Stimulated activated CD4-positive, alpha-beta T cell treated with anti-CD3 and anti-CD28 coated beads, Interleukin-4, amount 100 ng/mL, for 48 hours (primary cell): ENCODE data around the gene OGA.
"Not testable (repeated sequence)": the region's sequence is repeated elsewhere in the genome, so short reads cannot be mapped to it uniquely, and the experiment has no call there.

Experiments
- DNase-seq, 2 donors: peaks; one replicate each; pipeline ENCODE4 v3.0.0-alpha.2; 2020; ENCODE audit warnings: low read depth in 2 of 2

OGA gene

GRCh38 chr10:101797403-101798059 lies 20.7 kb downstream of the OGA start:
- no peak for DNase-seq

GRCh38 chr10:101793526-101793925 lies 24.7 kb downstream of the OGA start:
- no peak for DNase-seq

- no peak for DNase-seq
Observed at GRCh38 chr10:101789686-101790085, 28.6 kb downstream of the OGA start.

GRCh38 chr10:101789231-101789630 lies 29.0 kb downstream of the OGA start:
- not testable (repeated sequence) for DNase-seq

- DNase-seq = no peak
Observed at GRCh38 chr10:101785801-101786200, 32.4 kb downstream of the OGA start.

- no peak for DNase-seq
Observed at GRCh38 chr10:101784558-101784957, 33.7 kb downstream of the OGA start.

- no peak for DNase-seq
Observed at GRCh38 chr10:101783736-101784118, 34.5 kb downstream of the OGA start.

GRCh38 chr10:101782811-101783735 lies 35.2 kb downstream of the OGA start, which contains the start of gene NPM3:
TSS of gene NPM3 (minus strand) at chr10:101783446. CDS start at chr10:101783390, 56 bp downstream.
- peak; percentile 79 to 87 for DNase-seq

GRCh38 chr10:101781984-101782810 lies 36.0 kb downstream of the OGA start:
- DNase-seq = no peak

- no peak for DNase-seq
Observed at GRCh38 chr10:101781655-101781983, 36.6 kb downstream of the OGA start.

GRCh38 chr10:101780818-101781654 lies 37.2 kb downstream of the OGA start:
- peak; percentile 60 to 64 for DNase-seq

- no peak for DNase-seq
Observed at GRCh38 chr10:101780187-101780817, 37.9 kb downstream of the OGA start.

GRCh38 chr10:101779544-101780186 lies 38.6 kb downstream of the OGA start:
- peak; percentile 83 to 87 for DNase-seq

GRCh38 chr10:101778781-101779543 lies 39.3 kb downstream of the OGA start:
- DNase-seq = no peak

- DNase-seq = no peak
Observed at GRCh38 chr10:101778151-101778780, 40.0 kb downstream of the OGA start.

- DNase-seq = no peak
Observed at GRCh38 chr10:101777619-101778145, 40.6 kb downstream of the OGA start.

GRCh38 chr10:101776161-101776817 lies 42.0 kb downstream of the OGA start:
- DNase-seq = no peak
